GM12873 (cell line): ENCODE data around the gene CYP17A1.

ENCODE experiments used
- TF ChIP-seq, protein P1 (sequence below): IDR thresholded peaks from 2 replicates; pipeline ENCODE4 v1.5.1; 2012; ENCODE audit warnings: low read depth, mild to moderate bottlenecking, moderate library complexity, low read length, control low read depth; ENCODE audit not compliant: insufficient read depth; ENCODE audit errors: missing control alignments

The CYP17A1 gene

DNA sequence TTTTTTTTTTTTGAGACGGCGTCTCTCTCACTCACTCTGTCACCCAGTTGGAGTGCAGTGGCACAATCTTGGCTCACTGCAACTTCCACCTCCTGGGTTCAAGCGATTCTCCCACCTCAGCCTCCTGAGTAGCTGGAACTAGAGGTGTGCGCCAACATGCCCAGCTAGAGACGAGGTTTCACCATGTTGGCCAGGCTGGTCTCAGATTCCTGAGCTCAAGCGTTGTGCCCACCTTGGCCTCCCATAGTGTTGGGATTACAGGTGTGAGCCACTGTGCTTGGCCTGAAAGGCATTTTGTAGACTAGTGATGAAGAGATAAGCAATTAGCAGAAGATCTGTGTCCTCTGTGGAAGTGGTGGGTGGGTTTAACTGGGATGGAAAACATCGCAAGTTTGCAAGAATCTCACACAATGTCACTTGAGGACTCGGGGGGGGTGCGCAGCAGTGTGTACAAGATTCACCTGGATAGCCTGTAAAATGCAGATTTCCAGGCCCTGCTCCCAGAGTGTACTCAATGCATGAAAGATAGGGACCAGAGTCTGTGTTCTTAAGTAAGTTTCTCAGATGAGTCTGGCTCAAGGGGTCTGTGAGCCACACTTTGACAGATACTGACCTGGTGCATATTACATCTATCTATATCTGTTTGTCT, 10.9 kb downstream of the CYP17A1 start:
- TF ChIP-seq, protein P1, sequence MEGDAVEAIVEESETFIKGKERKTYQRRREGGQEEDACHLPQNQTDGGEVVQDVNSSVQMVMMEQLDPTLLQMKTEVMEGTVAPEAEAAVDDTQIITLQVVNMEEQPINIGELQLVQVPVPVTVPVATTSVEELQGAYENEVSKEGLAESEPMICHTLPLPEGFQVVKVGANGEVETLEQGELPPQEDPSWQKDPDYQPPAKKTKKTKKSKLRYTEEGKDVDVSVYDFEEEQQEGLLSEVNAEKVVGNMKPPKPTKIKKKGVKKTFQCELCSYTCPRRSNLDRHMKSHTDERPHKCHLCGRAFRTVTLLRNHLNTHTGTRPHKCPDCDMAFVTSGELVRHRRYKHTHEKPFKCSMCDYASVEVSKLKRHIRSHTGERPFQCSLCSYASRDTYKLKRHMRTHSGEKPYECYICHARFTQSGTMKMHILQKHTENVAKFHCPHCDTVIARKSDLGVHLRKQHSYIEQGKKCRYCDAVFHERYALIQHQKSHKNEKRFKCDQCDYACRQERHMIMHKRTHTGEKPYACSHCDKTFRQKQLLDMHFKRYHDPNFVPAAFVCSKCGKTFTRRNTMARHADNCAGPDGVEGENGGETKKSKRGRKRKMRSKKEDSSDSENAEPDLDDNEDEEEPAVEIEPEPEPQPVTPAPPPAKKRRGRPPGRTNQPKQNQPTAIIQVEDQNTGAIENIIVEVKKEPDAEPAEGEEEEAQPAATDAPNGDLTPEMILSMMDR, result no peak

DNA sequence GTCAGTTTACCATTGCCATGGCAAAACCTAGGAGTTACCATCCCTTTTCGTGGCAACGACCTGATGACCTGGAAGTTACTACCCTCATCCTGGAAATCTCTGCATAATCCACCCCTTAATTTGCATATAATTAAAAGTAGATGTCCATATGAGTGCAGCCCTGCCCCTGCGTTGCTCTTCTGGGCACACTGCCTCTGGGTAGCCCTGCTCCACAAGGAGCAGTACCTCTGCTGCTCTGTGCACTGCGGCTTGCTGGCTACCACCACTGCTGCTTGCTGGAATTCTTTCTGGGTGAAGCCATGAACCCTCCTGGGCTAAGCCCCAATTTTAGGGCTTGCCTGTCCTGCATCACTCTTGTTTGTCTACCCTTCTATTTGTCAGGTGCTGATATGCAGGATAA, 12.5 kb downstream of the CYP17A1 start:
- TF ChIP-seq, protein P1, result no peak

DNA sequence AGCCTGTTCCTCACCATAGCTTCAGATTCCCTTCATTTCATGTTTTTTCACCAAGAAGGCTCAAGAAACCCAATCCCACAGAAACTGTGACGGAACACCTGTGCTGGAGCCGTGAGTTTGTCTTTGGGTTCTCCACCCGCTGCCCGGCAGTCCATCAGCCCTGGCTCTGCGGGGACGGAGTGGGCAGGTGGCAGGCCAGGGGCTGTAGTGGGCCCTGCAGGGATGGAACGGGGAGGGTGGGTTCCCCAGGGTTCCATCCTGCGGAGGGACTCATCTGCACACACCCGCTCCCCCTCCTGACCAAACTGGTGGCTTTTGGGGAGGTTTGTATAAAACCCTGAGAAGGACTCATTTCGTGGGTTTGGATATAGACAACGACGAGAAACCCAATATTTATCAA, 15.0 kb downstream of the CYP17A1 start:
- TF ChIP-seq, protein P1, result no peak

DNA sequence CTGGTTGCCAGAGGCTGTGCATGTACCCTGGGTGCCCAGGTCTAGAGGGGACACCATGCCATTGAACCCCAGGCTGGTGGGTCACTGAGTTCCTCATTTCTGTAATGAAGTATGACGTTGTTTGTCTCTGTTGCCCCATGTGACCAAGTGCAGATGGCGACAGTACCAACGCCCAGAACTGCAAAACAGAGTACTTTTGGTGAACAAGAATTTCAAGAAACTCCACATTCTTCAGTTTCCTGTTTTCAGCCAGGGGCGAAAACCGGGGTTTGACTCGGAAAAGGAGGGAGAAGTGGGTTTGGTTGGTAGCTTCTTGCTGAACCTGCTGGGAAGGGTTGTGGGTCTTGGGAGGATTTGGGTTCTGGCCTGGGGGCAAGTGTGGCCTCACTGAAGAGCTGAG, 18.2 kb downstream of the CYP17A1 start:
- TF ChIP-seq, protein P1, result no peak

DNA sequence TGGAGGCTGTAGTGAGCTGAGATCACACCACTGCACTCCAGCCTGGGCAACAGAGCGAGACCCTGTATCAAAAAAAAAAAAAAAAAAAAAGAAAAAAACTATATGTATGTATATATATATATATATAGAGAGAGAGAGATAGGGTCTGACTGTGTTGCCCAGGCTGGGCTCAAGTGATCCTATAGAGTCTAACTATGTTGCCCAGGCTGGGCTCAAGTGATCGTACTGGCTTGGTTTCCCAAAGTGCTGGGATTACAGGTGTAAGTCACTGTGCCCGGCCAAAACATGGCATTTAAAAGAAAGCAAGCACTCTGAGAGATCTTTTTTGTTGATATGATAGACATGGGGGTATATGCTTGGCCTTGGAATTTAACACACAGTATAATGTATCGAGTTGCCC, 20.0 kb downstream of the CYP17A1 start:
- TF ChIP-seq, protein P1, result no peak

DNA sequence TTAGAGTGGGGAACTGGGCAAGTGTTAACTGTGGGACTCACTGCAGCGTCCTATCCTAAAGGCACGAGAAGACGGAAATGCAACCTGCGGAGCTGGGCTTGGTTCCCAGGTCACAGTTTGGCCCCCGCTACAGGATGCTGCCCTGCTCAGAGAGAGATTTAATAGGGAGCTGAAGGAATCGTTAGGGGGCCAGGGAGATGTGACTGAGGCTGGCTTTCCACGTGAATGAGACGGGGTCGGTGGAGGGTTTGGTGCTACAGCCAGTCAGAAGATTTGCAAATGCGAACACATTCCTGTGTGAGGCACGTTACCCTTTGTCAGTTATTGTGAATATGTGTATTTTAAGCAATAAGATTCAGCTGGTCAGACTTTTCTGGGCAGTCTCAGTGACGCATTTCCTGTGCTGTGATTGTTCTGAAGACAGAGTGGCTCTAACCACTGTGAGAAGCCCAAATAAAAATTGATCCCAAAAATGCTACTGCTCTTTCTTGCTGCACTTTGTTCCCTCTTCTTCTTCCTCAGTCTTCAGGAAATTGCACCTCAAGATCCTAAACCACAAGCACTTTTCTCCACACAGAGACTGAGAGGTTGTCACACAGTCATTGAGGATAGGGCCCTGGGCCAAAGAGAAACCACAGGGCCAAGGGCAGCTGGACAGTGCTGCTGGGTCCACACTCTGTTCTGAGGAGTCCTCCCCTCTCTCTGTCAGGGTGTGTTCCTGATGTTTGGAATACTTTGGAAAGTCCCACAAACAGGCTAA, 21.2 kb downstream of the CYP17A1 start:
- TF ChIP-seq, protein P1, result no peak

DNA sequence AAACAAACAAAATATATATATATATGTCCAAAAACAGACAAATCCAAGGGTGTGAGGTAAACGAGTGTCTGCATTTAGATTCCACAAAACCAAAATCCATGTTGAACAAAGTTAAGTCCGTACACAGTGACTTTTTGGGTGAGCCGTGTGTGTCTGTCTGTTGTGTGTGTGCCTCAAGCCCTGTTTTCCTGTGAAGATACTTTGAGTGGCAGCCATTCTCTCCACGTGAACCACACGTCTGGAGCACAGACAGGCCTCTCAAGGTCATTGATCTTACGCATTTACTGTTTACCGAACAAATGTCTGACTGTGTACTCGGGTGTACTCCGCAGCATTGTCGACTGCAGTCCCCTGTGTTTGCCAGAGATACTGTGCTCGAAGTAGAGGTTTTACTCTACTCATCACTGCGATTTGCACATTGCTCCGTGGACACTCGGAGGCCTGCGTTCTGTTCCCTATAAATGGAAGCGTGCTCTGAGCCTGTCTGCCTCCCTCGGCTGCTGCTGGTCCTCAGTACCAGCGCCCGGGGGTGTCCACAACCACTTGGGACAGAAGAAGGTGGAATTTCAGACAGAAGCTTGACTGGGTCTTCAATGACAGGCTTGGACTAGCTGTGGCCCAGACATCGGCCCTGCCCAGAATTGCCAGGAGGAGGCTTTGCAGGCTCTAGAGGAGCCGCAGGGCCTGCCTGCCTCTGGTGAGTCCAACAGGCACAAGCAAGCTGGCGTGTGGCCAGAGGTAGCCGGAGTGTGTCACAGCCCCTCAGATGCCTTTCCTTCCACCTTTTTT, 22.1 kb downstream of the CYP17A1 start:
- TF ChIP-seq, protein P1, result no peak
